KG1 (cell line): ENCODE results near the gene PIEZO2.

Experiments used
- DNase-seq: peaks from one replicate; lab custom pipeline; 2025; lab: John Stamatoyannopoulos, UW

Gene PIEZO2

DNA sequence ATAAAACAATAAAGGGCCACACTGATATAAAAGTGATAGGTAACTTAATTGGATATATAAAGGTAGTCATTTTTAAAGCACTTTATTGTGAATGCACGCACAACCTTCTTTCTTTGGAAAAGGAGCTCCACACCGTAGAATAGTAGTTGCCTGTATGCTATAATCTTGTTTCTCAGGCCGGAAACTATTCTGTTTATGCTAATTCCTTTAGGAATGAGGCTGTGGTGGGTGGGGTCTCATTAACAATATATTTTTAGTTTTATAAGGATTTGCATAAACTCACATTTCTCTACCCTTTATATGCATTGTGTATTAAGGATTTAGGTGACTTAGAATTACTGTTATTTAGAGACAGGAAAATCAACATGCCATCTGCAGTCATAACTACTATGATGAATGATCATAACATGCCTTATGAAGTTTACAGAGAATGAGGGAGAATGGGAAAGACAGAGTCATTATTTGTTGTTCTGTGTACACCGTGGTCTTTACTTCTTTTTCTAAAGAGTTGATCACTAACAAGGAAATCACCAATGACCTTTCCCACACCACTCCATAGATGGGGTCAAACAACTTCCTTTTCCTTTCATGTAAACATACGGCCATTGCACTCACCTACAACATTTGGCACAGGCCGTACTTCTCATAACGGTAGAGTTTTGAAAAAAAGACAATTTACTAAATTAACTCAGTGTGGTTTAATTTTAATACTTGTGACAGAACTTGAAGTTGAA is 84.5 kb downstream of the PIEZO2 start:
- DNase-seq, result no peak

DNA sequence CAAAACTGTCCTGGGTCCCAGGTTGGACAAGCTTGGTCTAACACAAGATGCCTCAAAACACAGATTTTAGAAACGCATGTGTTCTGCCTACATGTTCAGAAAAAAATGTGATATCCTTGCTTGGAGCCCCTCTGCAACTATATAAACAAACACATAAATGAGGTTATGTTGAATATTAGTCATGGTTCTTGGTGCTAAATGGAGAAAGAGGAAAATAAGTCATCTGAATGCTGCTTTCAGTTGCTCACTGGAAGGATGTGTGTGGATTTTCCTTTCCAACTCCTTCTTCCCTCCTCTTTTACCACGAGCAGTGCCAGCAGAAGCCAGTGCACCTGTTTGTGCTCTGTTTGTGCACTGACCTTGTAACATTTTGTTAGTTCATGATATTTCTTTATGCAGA is 85.3 kb downstream of the PIEZO2 start:
- DNase-seq, result no peak

DNA sequence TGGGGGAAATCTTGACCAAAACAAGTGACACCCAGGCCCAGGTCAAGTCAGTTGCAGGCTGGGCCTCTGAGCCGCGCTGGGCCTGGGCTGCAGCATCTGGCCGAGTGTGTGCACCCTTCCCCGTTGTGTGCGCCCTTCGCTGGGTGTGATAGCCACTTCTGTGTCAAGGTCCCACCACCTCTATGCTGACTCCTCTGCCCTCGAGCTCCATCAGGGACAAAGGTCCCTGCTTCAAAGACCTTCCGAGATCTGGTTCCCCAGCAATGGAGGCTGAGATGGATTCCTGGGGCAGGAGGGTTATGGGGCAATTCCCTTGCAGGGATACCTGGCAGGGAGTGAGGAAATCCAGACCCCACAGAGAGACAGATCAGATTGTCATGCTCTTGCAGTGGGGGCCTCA is 93.6 kb downstream of the PIEZO2 start:
- DNase-seq, result no peak

DNA sequence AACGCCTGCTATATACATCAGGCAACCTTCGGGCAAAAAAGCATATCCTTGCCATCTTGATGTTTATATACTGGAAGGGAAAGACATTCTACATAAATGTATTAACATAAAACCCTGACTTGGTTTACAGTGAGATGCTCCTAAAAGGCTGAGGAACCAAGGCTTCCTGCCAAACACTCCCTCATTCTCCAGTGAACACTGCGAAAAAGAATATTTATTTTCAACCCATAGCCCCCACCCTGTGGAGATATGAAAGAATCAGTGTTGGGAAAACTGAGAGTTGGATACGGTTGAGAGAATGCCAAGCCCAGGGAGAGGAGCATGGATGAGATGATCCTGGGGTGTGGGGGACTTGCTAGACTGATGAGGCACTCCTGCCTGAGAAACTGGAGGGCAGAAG is 94.9 kb downstream of the PIEZO2 start:
- no peak for DNase-seq

DNA sequence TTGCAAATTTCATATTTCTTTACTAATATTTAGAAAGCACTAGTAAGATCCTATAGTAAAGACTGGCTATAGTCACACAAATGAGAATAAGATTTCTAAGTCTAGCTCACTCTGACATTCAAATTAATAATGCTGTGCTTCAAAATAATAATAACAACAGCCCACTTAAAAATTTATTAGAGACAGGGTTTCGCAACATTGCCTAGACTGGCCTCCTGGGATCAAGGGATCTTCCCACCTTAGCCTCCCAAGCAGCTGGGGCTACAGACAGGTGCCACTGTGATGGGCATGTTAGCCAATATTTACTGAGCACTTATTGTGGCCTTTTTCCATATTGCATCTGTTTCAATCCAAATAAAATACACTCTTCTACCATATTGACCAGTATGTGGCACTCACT is 96.1 kb downstream of the PIEZO2 start:
- DNase-seq, result no peak

DNA sequence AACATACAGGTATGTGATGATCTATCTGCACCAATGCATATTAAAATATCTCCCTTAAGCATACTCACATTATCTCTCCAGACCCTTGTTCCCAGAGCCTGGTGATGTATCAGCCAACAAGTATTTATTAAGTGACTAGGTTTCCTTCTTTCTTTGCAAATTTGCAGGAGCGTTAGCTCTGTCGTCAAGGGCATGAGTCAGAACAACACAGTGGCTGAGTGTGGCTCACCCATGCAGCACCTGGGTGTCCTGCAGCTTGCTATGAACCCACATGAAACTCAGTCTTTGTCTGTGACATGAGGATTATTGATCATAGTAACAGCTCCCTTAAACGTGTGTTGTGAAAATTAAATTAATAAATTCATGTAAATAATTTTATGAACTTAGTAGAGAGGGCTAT is 96.6 kb downstream of the PIEZO2 start:
- DNase-seq, result no peak

DNA sequence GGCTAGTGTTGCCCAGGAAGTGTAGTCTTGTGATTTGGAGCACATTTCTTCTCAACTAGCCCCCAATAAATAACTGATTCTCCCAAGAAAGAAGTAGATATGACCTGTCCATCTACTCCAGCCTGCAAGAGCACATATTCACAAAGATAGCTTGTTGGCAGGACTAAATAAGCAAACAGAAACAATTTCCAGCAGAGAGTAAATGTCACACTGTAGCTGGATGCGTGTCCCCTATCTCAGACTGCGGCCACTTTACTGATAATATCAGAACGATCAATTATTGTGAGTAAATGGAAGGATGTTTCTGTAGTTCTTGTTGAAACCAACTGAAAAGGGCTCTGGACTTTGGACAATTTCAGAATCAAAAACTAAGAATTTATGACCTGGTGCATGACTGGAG is 97.9 kb downstream of the PIEZO2 start:
- no peak for DNase-seq

DNA sequence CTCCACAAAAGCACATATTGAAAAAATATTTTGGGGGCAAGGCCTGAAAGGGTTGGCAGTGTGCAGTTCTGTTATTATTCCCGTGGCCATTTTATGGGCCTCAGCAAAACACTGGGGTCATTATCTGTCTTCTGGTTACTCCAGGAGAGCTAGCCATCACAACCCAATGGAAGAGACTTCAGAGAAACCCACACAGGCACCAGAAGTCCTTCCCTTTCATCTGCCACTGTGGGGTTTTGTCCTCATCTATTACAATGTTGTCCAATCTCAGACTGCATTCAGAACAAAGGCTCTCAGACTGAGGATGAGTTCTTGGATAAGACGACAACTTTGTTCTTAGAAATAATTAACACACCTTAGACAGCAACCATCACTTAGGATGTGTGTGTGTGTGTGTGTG is 98.4 kb downstream of the PIEZO2 start:
- DNase-seq, result no peak

DNA sequence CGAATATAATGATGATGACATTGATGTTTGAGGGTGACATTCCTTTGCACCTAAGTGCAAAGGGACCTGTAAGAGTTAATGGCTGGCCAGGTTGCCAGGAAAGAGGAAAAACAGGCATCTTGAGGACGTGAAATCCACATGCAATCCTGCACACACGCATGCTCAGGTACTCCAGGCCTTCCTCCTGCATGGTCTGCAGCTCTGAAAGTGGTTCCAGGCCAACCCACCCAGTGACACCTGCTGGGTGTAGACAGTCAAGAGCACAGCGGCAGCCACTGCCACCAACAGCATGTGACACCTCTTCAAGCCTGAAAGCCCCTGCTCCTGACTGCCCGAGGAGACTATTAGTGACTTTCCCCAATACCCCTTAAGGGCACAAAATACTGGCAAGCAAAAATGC is 101.6 kb downstream of the PIEZO2 start:
- DNase-seq, result no peak

DNA sequence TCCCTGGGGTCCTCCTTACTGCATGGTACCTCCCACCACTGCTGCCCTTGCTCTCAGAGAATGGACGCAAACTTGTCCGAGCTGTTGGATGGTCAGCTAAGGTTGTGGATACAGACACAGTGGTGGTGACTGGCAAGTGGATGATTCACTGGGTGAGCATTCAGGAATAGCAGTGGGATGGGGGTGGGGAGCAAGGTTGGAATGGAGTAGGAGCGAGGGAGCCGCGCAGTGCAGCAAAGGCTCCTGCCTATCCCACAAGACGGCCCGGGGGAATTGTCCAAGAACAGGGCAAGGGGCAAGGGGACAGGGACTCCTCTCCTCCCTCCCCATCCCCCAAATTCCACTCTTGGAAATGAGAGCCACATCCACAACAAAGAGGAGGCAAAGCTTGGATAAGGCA is 102.2 kb downstream of the PIEZO2 start:
- no peak for DNase-seq

DNA sequence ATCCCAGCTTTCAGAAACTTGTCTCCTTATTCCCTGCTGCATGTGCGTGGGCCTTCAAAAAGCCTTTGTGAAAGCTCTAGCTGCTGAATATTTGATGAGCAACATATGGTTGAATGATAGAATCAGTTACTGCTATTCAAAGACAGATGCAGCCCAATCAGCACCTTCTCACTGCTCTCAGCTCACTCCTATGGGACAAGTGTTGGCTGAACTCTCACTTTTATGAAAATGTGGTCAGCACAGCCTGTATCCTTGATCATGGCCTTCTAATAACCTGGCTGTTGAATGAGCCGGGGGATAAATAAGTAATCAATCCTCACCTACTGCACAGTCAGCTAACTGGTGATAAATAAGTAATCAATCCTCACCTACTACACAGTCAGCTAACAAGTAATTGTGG is 103.2 kb downstream of the PIEZO2 start:
- DNase-seq, result no peak

DNA sequence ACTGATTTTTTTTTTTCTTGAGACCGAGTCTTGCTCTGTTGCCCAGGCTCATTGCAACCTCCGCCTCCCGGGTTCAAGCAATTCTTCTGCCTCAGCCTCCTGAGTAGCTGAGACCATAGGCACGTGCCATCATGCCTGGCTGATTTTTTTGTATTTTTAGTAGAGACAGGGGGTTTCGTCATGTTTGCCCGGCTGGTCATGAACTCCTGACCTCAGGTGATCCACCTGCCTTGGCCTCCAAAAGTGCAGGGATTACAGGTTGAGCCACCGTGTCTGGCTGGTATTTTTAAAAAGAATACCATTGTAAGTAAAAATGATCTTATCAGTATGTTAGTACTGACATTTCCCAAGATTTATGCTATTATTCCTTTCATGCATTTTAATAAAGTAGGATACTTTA is 105.7 kb downstream of the PIEZO2 start:
- DNase-seq, result no peak

DNA sequence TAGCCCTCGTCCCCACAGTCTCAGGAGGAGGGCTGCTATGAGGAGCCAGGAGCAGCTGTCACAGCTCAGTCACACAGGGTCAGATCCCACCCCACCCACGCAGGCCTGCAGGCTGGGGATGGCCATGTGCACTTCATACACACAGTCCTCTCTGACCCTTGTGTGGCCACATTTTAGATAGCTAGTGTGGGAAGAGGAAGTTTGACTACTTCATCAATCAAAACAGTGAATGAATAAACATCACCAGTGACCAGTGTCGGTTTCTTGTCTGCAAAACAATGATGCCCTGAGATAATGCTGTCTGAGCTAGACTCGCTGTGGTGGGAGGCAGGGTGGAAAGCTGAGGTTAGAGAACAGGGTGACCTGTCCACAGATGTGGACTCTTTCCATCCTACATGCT is 107.1 kb downstream of the PIEZO2 start:
- DNase-seq, result no peak

DNA sequence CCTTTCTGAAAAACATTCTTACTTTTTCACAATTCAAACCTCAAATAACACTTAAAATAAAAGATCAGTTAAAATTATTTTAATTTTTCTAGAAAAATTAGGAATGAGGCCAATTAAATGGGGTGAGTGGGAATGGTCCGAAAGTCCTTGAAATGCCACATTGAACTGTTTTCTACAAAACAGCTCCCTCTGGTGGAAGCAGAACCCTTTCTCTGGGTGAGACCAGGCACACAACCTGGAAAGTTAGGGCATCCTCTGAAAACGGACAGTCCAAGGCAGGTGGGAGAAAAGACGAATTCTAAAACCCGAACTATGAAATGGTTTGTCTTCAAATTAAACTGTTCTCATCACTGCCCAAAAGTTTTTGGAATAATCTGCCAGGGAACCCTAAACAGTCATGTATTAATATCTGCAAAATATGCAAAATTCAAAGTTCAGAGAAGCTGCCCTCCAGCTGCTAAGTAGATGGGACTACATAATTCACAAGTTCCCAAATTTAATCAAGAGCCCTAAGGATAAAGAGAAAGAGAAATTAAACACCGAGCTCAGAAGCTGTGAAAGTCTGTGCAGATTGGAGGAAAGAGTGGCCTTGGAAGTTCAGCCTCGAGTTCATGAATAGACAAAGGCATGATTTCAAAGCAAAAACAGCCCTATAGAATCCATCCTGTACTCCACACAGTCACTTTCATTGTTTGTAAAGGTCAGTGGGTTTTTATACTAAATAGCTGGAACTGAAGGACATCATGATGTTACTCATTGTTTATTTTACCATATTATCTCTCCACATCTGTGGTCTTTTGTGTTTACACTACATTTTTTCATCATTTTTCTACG is 108.3 kb downstream of the PIEZO2 start:
- peak; percentile 23 for DNase-seq

DNA sequence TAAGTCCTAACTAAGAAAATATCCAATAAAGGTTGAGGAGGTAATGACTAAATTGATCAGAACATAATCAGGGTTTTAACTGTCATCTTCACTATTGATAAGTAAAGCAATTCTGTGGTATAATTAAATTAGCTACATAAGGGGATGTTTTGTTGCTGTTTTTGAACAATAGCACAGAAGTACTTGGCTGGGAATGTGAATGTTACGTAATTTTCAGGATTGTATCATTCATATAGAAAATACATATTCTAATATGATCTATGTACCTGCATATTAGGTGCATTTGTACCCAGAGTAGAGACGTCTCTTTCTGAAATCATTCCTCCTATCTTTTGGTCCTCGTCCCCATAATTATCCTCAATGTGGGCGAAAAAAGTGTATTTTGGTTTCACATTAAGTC is 109.0 kb downstream of the PIEZO2 start:
- DNase-seq, result no peak

DNA sequence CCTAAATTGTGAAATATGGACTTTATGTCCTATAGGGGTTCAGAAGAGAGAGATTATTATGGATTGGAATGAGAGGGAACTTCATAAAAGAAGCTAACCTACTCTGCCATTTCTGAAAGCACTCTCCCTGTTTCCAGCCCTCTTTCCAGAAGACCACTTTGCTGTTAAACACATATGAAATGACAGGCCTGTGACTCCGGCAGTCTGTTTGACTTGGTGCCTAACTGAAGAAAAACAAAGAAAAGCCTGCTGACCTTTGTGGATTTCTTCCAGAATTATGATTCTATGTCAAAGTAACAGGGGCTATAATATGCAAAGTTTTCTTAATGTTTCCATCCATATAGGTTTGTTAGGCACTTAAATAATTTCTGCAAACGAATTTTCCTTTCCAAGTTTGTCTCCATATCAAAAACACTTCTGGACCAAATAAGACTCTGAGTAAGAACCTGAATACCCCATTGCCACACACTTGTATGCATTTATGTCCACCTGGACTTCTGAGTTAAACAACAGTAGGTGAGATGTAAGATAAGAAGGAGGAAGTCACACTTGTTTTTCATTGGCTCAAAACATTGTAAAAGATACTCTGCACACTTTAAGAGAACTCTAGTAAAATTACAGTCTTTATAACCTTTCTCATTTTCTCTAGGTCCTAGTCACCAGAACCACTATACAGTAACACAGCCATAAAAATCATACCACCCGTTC is 111.7 kb downstream of the PIEZO2 start:
- no peak for DNase-seq

DNA sequence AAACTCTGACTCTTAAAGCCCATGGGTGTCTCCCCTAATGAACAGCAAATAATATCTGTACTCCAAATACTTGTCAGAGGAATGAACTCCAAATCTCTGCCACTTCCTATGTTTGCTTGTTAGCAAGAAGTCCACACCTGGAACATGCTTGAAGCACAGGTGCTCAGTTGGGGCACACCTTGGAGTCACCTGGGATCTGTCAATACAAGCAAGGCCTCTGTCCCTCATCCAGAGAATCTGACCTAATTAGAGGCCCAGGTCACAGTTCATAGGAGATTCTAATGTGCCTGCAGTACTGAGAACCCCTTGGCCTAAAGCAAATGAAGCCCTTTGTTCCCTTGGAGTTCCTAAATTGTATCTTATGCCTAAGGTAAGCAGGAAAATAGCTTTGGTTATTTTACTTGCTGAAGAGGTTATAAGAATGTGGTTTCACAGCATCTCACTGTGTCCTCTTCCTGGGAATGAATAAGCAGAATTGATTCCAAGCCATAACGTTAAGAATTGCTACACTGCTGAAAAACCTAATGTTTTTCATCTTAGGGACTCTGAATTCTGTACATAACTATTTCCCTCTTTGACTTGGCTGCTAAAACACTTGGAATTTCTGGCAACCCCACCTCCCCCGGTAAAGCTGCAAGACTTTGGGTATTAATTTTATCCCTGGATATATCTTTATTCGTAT is 113.4 kb downstream of the PIEZO2 start:
- no peak for DNase-seq

DNA sequence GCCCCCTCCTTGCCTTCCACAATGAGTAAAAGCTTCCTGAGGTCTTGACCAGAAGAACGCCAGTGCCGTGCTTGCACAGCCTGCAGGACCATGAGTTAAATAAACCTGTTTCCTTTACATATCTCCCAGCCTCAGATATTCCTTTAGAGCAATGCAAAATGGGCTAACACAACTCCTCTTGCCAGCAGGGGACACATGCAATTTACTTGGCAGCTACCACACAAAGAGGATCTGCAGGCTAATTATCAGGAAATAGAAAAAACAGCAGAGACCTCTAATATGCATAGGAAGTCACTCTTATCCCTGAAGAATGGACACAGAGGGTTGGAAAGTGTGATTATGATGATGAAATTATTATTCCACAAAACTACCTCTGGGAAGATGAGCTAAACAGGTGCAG is 114.0 kb downstream of the PIEZO2 start:
- no peak for DNase-seq

DNA sequence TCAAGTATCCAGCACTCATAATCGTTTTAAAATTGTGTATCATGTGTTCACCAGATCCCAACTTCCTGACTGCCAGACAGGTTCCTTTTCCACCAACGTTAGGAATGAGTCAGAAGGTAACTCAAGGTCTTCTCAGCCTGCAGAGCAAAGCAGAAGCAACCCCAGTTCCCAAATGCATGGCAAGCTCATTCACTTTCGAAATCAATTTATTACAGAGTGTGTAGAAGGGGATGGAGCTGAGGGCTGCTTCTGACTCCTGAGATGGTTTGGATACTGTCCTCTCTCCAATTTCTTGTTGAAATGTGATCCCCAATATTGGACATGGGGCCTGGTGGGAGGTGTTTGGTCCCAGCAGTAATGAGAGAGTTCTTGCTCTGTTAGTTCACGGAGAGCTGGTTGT is 114.5 kb downstream of the PIEZO2 start:
- no peak for DNase-seq

DNA sequence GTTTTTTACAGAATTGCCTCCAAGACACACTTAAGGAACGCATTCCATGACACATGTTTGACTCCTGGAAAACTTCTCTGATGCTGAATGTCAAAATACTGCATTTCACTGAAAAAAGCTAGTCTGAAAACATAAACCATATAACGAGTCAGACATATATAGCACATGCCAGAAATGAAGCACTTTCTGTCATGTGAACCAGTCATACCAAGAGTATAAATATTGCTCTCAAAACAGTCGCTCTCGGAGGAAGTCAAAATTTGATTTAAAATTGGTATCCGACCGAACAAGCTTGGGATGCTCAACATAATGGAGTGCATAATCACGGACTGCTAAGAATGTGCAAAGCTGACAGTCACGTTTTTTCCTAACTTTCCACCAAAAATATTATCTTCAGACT is 115.9 kb downstream of the PIEZO2 start:
- DNase-seq, result no peak

DNA sequence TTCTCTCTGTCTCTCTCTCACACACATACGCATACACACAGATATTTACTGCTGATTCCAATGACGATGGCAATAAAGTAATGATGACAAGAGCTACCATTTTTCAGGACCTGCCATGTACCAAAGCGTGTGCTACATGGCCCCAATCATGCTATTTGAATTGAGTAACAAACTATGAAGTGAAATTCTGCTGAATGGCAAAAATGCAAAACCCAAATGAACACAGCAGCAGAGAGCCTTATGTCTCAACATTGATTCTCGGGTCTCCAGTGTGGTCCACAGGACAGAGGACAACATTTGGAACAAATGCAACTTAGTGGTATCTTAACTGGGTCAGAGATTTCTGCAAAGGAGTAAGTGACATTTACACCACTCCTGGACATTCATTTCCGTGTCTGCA is 117.4 kb downstream of the PIEZO2 start:
- DNase-seq, result no peak

DNA sequence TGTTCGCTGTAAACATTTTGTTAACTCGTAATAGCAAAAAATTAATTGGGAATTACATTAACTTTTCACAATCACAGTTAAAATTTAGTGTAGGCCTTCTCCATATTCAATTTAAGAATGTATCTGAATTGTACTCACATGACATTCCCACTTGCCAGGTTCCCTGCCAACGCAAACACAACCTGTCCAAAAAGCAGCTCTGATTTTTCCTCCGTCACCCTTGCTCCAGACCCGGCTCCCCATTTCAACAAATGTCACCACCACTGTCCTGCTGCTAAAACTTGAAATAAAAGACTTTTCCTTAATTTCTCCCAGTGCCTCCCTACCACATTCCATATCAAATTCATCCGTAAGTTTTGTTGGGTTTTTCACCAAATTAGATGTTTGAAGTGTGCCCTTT is 120.3 kb downstream of the PIEZO2 start:
- no peak for DNase-seq

DNA sequence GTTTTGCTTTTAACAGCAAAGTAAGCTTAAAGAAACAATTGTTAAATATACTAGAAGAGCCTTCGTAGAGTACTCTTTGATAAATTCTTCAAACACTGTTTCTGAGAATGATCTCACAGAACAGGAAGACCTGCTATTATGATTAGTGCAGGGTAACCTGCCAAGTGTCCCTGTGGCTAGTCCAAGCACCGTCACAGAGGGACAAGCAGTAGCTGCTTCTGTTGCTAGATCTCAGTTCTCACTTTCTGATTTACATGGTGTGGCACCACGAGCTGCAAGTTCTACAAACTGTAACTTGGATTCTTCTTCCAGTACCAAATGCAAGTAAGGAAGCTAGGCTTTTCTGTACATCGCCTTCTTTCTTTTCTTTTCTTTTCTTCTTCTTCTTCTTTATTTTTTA is 121.5 kb downstream of the PIEZO2 start:
- no peak for DNase-seq
